Body of pancreas (tissue), 4 donors: ENCODE data around the gene TFF2.

ENCODE experiments used
- CTCF ChIP-seq, 7 experiments: fragments of 450-650 bp in 4 of 7; fragments of 200-600 bp in 3 of 7; sonication (generic) in 3 of 7; IDR thresholded peaks; one replicate each; pipeline ENCODE4 v1.5.1; 2016 to 2019; ENCODE audit warnings: antibody characterized with exemption in 7 of 7
- POLR2A ChIP-seq, 3 donors: fragments of 450-650 bp; IDR thresholded peaks; one replicate each; pipeline ENCODE4 v1.6.1; 2016; ENCODE audit warnings: antibody characterized with exemption in 3 of 3, mild to moderate bottlenecking in 2 of 3

DNA sequence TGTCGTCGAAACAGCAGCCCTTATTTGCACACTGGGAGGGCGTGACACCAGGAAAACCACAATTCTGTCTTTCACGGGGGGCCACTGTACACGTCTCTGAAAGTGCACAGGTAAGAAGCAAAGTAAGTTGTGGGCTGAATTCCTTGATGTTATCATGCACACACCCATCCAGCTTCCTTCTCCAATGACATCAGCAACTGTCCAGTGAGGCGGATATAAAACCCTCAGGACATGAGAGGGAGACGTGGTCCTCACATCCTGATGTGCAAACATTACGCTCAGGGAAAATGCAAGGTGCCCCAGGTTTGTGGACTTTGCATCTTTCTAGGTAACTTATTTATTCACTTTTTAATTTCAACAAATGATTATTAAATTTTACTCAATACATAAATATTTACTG, 12.5 kb upstream of the TFF2 start:
- TF ChIP-seq CTCF (IDR thresholded peaks at IDR 0.05): no peak
- no peak for TF ChIP-seq POLR2A (IDR thresholded peaks at IDR 0.05)
